Loucy (cell line): ENCODE data around the gene WIPI1.

Source experiments
- EZH2phosphoT487 ChIP-seq: fragments of 200-600 bp; IDR thresholded peaks from 2 replicates; pipeline ENCODE4 v1.6.1; 2018; ENCODE audit warnings: antibody characterized with exemption, mild to moderate bottlenecking, moderate library complexity, borderline replicate concordance
- TF ChIP-seq, protein P1 (sequence below): fragments of 200-600 bp; sonication (generic); conservative IDR thresholded peaks from 2 replicates; pipeline ENCODE4 v1.5.1; 2014; ENCODE audit warnings: mild to moderate bottlenecking, antibody characterized with exemption, low read length

DNA sequence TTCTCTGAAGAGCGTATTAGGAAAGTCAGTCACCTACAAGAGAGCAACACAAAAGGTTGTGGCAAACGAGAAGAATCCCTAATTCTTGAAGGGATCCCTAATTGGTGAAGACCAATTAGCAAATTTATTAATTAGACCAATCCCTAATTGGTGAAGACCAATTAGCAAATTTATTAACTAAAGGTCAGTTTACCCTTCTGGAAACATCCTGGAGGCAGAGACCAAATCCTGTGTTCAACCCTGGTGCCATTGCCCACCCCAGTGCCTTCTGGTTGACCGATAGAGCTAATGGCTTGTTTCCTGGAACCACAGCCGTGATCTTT, 74.2 kb downstream of the WIPI1 start:
- TF ChIP-seq, protein P1, sequence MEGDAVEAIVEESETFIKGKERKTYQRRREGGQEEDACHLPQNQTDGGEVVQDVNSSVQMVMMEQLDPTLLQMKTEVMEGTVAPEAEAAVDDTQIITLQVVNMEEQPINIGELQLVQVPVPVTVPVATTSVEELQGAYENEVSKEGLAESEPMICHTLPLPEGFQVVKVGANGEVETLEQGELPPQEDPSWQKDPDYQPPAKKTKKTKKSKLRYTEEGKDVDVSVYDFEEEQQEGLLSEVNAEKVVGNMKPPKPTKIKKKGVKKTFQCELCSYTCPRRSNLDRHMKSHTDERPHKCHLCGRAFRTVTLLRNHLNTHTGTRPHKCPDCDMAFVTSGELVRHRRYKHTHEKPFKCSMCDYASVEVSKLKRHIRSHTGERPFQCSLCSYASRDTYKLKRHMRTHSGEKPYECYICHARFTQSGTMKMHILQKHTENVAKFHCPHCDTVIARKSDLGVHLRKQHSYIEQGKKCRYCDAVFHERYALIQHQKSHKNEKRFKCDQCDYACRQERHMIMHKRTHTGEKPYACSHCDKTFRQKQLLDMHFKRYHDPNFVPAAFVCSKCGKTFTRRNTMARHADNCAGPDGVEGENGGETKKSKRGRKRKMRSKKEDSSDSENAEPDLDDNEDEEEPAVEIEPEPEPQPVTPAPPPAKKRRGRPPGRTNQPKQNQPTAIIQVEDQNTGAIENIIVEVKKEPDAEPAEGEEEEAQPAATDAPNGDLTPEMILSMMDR, result no peak
- no peak for TF ChIP-seq EZH2phosphoT487
